GM18499 (cell line): ENCODE data around the gene SLC23A3.

ENCODE experiments used
- ATAC-seq: cut with Tn5 transposase; IDR thresholded peaks from one replicate; pipeline ENCODE4 v1.9.1; 2021; ENCODE audit warnings: moderate number of reproducible peaks; ENCODE audit not compliant: insufficient read depth, unreplicated experiment

SLC23A3 gene

GRCh38 chr2:219118504-219118903 lies 51.3 kb downstream of the SLC23A3 start:
- ATAC-seq: no peak

- ATAC-seq: no peak
These were observed 52.8 kb downstream of the SLC23A3 start for GRCh38 chr2:219116776-219117646.

GRCh38 chr2:219112651-219113338 lies 57.0 kb downstream of the SLC23A3 start:
- ATAC-seq: no peak

DNA sequence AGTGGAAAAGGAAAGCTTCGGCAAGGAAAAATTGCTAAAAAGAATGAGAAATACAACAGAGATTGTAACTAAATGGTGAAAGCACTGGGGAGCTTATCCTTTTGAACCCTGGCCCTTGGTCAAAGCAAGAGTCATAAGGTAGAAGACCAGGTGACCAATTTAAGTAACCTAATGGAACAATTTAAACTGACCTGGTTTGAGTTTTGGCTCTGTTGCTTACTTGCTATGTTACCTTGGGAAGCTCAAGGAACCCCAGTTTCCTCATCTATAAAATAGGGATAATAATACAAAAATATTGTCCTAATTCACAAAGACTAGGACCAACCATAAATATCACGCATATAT lies 57.8 kb downstream of the SLC23A3 start:
- no peak for ATAC-seq
